Fibroblast of pulmonary artery (primary cell): Measurements from ENCODE around the gene POLN.

Experiments
- DNase-seq: peaks from one replicate; pipeline ENCODE4 v3.0.0-alpha.2; 2010; ENCODE audit warnings: low read depth
- H3K4me3 ChIP-seq: replicated peaks from 2 replicates; pipeline ENCODE4 v1.5.1; 2011; ENCODE audit warnings: low read depth, mild to moderate bottlenecking, control low read depth, low read length, moderate library complexity
- CTCF ChIP-seq: IDR thresholded peaks from 2 replicates; pipeline ENCODE4 v1.5.1; 2011; ENCODE audit warnings: mild to moderate bottlenecking, control low read depth, low read length, inconsistent platforms; ENCODE audit errors: missing control alignments

Gene POLN

GRCh38 chr4:2094545-2094944 is 147.4 kb downstream of the POLN start:
- no peak for DNase-seq
- H3K4me3 ChIP-seq: no peak overlapping the region
- no peak for TF ChIP-seq CTCF

DNA sequence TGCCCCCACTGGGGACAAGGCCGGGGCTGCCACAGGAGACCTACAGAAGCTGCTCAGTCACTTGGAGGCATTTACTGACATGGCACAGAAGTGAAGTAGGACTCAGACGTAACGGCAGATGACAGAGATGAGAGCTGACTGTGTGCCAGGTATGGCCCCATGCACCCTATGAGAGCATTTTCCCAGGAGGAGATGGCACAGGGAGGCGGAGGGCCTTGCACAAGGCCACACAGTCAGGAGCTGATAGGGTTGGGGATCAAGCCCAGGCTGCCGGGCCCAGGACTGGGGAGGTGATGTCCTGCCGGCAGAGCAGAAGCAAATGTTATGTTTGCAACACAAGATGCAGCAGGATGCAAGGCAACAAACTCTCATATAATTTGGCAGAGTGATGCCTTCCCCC is 148.7 kb downstream of the POLN start:
- TF ChIP-seq CTCF: no peak
- DNase-seq: no peak
- no peak overlapping the region for H3K4me3 ChIP-seq

DNA sequence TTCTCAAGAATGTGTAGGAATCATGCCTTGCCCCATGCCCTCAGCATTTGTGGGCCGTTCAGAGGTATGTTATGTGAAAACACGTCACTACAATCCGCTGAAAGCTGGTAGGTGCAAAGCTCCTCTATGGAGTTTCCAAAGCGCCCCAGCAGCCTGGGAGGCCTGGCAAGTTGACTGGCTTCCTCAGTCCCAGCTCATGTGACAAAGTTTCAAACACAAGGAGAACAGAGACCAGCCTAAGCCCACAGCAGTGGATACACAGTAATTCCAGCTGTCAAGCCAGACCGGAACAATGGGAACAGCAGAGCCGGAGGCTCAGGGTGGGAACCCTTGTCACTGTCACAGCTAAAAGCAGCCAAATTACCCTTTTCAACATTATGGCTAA is 149.3 kb downstream of the POLN start:
- no peak for TF ChIP-seq CTCF
- H3K4me3 ChIP-seq: no peak overlapping the region
- no peak for DNase-seq

- no peak for DNase-seq
- no peak for TF ChIP-seq CTCF
Observed at GRCh38 chr4:2091990-2092668, 149.8 kb downstream of the POLN start.

GRCh38 chr4:2090642-2091041 is 151.3 kb downstream of the POLN start:
- H3K4me3 ChIP-seq: no peak overlapping the region
- TF ChIP-seq CTCF: no peak
- DNase-seq: no peak

More at GRCh38 chr4:2091990-2092668, 149.8 kb downstream of the POLN start:
- no peak overlapping the region for H3K4me3 ChIP-seq

GRCh38 chr4:2089222-2089621 is 152.7 kb downstream of the POLN start:
- no peak for TF ChIP-seq CTCF
- no peak overlapping the region for H3K4me3 ChIP-seq
- DNase-seq: no peak

GRCh38 chr4:2087170-2087569 is 154.8 kb downstream of the POLN start:
- H3K4me3 ChIP-seq: no peak overlapping the region
- TF ChIP-seq CTCF: peak; percentile 8
- DNase-seq: peak; percentile 6
